GM19099 (cell line): ENCODE data around the gene SELENOI.

Experiments used
- POLR2A ChIP-seq: IDR thresholded peaks from 3 replicates; pipeline ENCODE4 v1.6.1; 2011; ENCODE audit warnings: low read depth; ENCODE audit not compliant: insufficient read length; ENCODE audit errors: extremely low read depth

The SELENOI gene

DNA sequence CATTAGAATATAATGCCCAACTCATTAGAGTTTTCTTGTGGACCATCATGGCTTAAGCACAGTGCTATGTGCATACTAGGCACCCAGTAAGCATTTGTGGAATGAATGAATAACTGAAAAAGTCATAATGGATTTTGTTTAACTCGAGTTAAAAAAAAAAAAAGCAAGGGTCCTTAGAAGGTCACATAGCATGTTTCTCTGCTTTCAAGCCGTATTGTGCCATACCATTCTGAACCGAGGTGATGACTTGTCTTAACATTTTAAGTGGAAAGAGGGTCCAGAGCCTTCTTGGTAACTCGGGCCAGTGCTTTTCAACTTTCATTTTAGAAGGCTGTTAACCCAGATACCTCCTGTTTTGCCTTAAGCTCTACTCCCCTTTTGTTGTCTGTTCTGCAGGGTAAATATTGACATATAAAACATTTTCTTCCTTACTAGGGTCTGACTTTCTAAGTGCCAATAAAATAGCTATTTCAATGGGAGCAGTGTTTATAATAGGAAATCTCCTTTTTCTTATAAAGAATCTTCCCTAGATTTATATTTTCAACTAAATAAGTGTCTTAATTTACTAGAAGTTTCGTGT lies 1.4 kb downstream of the SELENOI start:
- TF ChIP-seq POLR2A = no peak

DNA sequence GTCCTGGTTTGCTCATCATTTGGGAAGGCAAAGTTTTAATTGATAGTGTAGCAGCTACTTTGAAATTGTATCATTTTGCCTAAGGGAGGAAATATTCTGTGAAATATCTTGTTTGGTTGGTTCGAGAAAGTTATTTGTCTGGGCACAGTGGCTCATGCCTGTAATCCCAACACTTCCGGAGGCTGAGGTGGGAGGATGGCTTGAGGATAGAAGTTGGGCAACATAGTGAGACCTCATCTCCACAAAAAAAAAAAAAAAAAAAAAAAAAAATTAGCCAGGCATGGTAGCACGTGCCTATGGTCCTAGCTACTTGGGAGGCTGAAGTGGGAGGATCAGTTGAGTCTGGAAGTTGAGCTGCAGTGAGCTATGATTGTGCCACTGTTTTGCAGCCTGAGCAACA lies 3.7 kb downstream of the SELENOI start:
- no peak for TF ChIP-seq POLR2A

DNA sequence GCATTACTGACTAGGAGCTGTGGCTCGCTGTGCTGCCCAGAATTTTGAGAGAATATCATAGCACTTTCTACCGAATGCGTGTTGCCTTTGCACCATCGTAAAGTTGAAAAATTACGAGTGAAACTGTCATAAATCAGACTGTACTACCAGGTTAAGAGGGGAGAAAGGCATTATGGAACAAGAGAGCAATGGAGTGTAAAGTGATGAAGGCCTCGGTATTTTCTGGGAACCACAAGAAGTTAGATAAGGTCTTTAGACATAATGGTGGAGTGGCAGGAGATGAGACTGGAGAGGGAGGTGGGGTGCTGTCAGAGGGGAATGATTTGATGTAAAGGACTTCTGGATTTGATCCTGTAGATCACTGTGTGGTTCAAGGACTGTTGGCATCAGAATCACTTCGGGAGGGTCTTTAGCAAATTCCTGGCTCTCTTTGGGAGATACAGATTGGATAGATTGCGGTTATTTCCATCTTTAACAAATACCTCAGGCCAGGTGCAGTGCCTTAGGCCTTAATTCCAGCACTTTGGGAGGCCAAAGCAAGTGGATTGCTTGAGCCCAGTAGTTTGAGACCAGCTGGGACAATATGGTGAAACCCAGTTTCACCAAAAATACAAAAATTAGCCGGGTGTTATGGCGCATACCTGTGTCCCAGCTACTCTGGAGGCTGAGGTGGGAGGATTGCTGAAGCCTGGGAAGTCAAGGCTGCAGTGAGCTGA lies 5.6 kb downstream of the SELENOI start:
- no peak for TF ChIP-seq POLR2A

DNA sequence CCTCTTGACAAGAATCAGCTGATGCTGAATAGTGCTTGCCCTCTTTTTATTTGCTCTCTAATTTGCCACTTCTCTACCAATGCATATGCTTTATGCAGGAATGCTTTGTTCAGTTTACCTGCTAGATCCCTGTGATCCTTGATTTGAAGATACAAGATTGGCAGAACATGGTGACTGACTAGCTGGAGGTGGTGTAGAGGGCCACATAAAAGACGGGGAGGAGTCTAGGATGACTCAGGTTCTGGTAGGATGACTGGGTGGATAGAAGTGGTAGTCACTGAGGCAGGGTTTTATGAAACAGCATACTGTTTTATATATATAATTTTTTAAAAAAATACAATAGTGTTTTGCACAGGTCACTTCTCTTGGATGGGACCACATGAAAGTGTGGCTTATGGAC lies 6.9 kb downstream of the SELENOI start:
- TF ChIP-seq POLR2A = no peak

DNA sequence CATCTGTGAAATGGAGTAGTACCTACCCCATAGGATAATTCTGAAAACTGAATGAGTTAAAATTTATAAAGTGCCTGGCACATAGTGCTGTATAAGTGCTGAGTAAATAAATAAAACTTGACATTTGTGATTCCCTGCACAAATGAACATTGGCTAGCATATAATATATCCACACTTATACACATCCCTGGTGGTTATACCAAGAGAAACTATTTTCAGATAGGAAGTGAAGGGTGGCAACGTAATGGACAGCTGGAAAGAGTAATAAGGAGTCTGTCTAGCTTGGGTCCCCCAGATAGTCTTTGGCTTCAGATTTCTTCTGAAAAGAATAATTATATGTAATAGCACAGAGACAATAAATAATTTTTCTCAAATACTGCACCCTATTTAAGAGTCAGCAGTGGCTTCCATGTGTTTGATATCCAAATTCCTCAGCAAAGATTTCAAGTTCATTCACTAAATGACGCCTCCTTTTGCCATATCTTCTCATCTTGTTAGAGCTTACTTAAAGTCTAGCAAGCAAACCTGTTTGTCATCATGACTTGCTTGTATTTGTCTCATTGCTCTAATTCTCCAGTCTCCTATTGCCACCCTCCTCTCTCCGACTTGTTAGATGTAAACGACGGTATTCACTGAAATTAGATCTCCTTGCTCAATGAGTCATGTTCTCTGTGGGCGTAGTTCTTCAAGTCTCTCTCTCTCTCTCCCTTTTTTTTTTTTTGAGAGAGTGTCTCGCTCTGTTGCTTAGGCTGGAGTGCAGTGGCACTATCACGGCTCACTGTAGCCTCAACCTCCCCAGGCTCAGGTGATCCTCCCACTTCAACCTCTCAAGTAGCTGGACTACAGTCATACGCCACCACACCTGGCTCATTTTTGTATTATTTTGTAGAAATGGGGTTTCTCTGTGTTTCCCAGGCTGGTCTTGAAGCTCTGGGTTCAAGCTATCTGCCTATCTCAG lies 9.4 kb downstream of the SELENOI start:
- no peak for TF ChIP-seq POLR2A

DNA sequence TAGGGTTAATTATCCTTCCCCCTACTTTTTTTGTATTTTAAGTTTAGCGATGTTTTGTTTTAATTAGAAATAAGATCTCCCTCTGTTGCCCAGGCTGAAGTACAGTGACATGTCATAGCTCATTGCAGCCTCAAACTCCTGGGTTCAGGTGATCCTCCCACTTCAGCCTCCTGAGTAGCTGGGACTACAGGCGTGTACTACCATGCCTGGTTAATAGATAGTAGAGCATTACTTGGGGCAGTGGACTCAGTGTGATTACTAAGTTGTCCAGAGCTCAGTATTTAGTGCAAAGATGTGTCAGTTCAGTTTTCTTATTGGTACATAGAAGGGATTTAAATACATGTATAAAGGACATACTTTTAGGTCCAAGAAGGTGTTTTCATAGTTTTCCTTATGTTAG lies 10.2 kb downstream of the SELENOI start:
- TF ChIP-seq POLR2A = no peak

DNA sequence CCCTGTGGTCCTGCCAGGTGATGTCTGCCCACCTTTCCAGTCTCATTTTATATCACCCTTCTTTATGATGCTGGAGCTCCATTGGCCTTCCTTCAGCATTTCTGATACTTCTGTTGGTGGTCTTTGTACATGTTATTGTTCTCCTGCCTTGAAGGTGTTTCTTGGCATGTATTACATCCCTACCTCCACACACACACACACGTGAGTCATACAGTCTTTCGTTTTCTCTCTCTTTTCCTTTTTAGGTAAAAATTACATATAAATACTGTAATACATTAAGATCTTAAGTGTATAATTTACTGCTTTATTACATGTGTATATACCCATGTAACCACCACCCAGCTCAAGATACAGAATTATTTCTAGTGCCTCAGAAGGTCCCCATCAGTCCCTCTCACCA lies 10.8 kb downstream of the SELENOI start:
- TF ChIP-seq POLR2A = no peak

DNA sequence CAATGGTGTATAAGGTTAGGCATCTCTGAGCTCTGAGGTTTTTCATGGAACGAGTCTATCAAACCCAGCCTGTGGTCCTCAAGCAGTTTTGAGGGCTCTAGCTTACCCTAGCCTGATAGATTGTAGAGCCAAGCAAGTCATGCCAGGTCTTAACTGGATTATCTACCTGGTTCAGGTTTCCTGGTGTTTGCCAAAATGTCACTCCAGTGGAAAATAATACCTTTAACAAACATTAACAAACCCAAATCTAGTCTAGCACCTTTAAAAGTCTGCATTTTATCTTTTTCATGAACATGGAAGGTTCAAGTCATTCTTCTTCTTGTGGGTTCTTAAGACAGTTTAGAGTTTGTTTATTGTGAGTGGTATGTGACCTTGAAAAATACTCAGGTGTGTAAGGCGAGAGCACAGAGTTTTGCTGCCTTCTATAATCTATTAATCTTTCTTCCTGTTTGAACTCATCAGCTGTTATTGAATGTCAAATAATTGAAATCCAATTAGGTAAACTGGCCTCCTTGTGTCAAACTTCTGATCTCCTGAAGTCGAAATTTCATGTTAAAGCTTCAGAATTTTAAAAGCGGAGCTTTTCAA lies 14.0 kb downstream of the SELENOI start:
- no peak for TF ChIP-seq POLR2A

DNA sequence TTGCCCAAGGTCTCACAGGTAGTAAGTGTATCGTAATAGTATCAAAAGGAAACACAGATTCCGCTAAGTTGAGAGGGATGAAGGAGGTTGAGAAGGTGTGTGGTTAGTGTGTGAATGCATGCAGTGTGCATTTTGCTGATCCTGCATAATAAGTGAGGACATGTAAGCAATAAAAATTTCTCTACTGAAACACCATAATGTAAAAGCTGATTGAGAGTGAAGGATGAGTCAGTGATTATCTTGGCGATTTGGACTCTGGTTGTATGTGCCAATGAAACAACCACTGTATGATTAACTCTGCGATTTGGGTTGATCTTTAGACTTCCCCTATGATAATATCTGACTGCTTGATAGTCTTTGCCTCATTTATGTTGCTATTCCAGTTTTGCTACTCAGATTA lies 17.4 kb downstream of the SELENOI start:
- TF ChIP-seq POLR2A = no peak

DNA sequence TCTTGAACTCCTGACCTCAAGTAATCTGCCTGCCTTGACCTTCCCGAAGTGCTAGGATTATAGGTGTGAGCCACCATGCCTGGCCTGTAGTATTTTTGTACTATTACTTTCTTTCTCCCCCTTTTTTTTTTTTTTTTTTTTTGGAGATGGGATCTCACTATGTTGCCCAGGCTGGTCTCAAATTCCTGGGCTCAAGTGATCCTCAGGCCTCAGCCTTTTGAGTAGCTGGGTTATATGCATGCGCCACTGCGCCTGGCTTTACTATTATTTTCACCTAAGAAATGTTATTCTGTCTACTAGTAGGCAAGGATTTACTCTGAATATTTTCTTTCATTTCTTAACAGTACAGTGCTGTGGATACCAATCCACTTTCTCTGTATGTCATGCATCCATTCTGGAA lies 18.0 kb downstream of the SELENOI start:
- no peak for TF ChIP-seq POLR2A

DNA sequence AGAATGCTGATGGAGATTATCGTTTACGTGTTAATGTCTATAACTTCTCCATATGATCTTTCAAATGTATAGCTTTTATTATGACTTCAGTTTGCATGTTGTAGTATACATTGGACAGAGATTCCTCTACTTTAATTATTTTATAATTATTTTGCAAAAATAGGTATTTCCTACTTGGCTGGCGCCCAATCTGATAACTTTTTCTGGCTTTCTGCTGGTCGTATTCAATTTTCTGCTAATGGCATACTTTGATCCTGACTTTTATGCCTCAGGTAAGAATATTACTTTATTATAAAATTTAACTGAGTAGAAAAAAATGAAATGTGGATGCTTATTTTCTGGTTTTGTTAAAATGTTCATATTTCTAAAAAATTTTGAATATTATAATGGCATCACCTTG lies 18.7 kb downstream of the SELENOI start:
- TF ChIP-seq POLR2A = no peak

DNA sequence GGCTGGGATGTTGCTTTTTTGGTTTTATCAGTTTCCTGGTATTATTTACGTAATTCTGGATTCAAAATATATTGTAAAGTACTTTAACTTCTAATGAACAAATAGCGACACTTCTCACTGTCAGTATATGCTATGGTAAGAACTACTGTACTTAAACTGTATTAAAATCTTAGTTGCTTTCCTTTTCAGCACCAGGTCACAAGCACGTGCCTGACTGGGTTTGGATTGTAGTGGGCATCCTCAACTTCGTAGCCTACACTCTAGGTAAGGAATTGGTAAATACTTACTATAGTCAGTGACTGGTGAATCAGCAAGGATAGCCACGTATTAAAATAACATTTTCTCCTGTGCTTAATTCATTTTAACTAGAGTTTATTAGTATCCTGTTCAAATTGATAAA lies 21.0 kb downstream of the SELENOI start:
- TF ChIP-seq POLR2A = no peak

DNA sequence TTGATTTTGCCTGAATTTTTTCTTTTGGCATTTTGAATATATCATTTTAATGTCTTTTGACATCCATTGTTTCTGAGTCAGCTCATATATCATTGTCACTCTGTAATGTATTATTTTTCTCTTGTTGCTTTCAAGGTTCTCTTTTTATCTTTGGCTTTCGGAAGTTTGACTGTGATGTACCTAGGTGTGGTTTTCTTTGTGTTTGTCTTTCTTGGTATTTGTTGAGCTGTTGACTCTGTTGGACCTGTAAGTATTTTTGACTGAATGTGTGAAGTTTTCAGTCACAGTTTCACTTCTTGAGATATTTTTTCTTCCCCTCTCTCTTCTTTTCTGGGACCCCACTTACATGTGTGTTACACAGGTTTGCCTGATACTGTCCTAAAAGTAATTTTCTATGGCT lies 30.9 kb downstream of the SELENOI start:
- TF ChIP-seq POLR2A = no peak

DNA sequence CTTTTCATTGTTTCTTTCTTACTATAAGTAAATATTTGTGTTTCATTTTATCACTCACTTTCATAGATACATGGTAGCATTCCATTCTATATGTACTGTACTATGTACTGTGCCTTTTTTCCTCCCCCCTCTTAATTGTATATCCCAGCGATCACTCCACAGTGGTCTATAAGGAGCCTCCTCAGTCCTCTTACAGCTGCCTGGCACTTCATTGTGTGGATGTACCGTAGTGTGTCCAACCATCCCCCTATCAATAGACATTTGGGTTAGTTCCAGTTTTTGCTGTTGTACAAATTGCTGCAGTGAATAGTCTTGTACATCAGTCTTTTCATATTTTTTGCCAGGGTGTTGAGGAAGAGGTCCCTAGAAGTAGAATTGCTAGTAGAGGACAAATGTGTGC lies 34.3 kb downstream of the SELENOI start:
- no peak for TF ChIP-seq POLR2A

DNA sequence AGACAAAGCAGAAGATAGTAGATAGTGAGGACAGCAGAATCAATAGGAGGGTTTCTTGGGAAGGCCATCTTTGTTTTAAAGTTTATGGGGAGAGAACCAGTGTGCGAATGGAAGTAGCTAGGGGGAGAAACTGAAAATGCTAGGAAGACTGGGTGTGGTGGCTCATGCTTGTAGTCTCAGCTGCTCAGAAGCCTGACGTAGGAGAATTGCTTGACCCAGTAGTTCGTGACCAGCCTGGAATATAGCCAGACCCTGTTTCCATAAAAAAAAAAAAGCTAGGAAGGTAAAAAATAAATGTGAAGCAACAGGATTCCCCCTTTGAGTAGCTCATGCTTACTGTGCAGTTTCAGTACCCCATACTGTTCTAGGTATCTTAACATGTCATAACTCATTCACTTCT lies 36.6 kb downstream of the SELENOI start:
- no peak for TF ChIP-seq POLR2A

DNA sequence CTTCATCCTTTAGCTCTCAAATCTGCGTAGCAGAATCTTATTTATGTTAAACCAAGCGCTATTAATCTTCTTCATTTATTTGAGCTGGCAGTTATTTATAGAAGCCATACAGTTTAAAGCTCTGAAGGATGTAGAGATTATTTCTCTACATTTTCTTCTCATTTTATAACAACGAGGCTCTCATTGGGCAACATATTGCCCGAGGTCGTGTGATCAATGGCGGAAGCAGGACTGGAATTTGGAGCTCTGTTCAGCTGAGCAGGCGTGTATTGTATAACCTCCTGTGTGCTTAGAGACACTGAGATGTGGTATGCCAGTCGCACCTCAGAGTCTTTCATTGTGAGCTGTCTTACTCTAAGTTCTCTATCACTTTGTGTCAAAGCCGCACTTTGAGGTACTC lies 38.2 kb downstream of the SELENOI start:
- no peak for TF ChIP-seq POLR2A

DNA sequence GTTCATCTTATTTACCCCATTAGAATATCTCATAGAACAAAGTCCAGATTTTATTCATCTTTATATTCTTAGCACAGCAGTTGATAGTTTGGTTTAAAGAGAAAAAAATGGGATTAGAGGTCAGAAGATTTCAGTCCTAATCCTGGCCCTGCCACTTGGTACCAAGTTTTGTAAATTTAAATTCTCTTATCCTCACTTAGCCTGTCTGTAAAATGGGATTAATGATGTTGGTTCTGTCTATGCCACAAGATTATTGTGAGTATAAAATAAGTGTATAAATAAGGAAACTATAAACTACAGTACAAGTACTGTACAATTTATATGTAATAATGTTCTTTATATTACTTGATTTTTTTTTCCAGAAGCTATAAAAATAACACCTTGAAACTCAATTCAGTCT lies 38.7 kb downstream of the SELENOI start:
- no peak for TF ChIP-seq POLR2A
